Measurements from ENCODE around the gene ABRAXAS1. TPM values are rescaled to one million over a fixed set of nuclear protein-coding genes. Genes with fewer than 3 reads are reported as not detected.

Gene ABRAXAS1
- total and polyA plus RNA-seq, 2 of the 4 experiments (the other 2 are of a cell fraction), result 4.1 to 8.4 TPM

DNA sequence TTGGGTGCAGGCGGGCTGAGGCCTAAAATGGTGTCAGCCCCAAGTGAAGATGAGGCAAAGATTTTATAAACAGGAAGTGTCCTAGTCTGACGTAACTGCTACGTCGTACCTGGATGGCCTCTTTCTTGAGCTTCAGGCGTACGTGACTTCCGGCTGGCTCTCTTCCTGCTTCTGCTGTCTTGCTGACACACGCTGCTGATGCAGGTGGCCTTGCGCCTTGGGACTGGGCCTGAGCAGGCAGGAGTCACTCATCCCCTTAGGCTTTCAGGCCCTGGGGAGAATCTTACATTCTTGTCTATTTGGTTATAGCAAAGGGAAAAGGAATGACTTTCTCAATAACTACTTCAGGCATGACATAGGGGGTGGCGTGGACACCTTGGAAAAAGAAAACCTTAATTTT is 20.1 kb upstream of the ABRAXAS1 start:
- Histone ChIP-seq H2AK5ac (ENCODE audit: low read depth, low read length) (no peak overlapping the region), H4K8ac (ENCODE audit: low read depth in 2 of 2, low read length in 2 of 2) (no peak overlapping the region), H4K5ac (ENCODE audit: low read depth, low read length) (no peak overlapping the region), H3K18ac (ENCODE audit: low read depth, low read length) (no peak overlapping the region), H3K9me1 (ENCODE audit: insufficient read depth, low read length) (no peaks in the 10 kb centered on the region), H2BK5ac (ENCODE audit: low read depth, low read length, poor library complexity, severe bottlenecking) (no peak overlapping the region), H3K4me3 (ENCODE audit: insufficient read depth, low read depth, low read length) (no peak overlapping the region), H3K9ac (ENCODE audit: low read depth, low read length) (no peak overlapping the region), H2BK15ac (ENCODE audit: low read depth, low read length) (no peak overlapping the region), H2AK9ac (replicated peaks; ENCODE audit: low read depth, low read length, poor library complexity) (no peak overlapping the region), H2BK20ac (ENCODE audit: low read depth, low read length) (no peak overlapping the region), H3K4me1 (ENCODE audit: control insufficient read depth, insufficient read depth, low read length) (no peaks in the 10 kb centered on the region), H3K4ac (ENCODE audit: low read depth, low read length) (no peak overlapping the region), H3K36me3 (ENCODE audit: control insufficient read depth, insufficient read depth, low read length) (no peaks in the 10 kb centered on the region), H3K27ac (ENCODE audit: insufficient read depth, low read length) (no peak overlapping the region), H3K27me3 (ENCODE audit: control insufficient read depth, insufficient read depth, low read length) (peaks cover 4% of the 10 kb centered on the region), H4K20me1 (ENCODE audit: insufficient read depth, low read length) (no peaks in the 10 kb centered on the region), H3K56ac (ENCODE audit: extremely low read depth, insufficient read depth, low read length) (no peak overlapping the region), H3K9me3 (ENCODE audit: control insufficient read depth, insufficient read depth, low read length) (no peaks in the 10 kb centered on the region), H2BK120ac (ENCODE audit: low read depth, low read length) (no peak overlapping the region), H4K91ac (ENCODE audit: insufficient read depth, low read depth, low read length) (no peak overlapping the region), H3K23ac (ENCODE audit: low read depth, low read length) (no peak overlapping the region), H3K79me1 (ENCODE audit: low read depth in 1 of 2, low read length in 2 of 2) (no peaks in the 10 kb centered on the region), H3K14ac (replicated peaks; ENCODE audit: low read depth, low read length) (no peak overlapping the region), H2AFZ (replicated peaks; ENCODE audit: low read length, poor library complexity) (no peak overlapping the region), H3K4me2 (ENCODE audit: low read depth, low read length) (no peak overlapping the region)
- BruUV-seq (replicated peaks), result no TSS peak
- no peak for TF ChIP-seq MAFK (IDR thresholded peaks at IDR 0.05; ENCODE audit: low read depth, low read length)
- no peak for TF ChIP-seq FOS (IDR thresholded peaks at IDR 0.05; ENCODE audit: low read depth, low read length)
- TF ChIP-seq, protein P1, sequence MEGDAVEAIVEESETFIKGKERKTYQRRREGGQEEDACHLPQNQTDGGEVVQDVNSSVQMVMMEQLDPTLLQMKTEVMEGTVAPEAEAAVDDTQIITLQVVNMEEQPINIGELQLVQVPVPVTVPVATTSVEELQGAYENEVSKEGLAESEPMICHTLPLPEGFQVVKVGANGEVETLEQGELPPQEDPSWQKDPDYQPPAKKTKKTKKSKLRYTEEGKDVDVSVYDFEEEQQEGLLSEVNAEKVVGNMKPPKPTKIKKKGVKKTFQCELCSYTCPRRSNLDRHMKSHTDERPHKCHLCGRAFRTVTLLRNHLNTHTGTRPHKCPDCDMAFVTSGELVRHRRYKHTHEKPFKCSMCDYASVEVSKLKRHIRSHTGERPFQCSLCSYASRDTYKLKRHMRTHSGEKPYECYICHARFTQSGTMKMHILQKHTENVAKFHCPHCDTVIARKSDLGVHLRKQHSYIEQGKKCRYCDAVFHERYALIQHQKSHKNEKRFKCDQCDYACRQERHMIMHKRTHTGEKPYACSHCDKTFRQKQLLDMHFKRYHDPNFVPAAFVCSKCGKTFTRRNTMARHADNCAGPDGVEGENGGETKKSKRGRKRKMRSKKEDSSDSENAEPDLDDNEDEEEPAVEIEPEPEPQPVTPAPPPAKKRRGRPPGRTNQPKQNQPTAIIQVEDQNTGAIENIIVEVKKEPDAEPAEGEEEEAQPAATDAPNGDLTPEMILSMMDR (conservative IDR thresholded peaks at IDR 0.05; ENCODE audit: low read depth, low read length), result no peak
- no peak for TF ChIP-seq CHD1 (IDR thresholded peaks at IDR 0.05; ENCODE audit: low read depth, low read length)
- TF ChIP-seq, protein P2, sequence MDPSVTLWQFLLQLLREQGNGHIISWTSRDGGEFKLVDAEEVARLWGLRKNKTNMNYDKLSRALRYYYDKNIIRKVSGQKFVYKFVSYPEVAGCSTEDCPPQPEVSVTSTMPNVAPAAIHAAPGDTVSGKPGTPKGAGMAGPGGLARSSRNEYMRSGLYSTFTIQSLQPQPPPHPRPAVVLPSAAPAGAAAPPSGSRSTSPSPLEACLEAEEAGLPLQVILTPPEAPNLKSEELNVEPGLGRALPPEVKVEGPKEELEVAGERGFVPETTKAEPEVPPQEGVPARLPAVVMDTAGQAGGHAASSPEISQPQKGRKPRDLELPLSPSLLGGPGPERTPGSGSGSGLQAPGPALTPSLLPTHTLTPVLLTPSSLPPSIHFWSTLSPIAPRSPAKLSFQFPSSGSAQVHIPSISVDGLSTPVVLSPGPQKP (IDR thresholded peaks at IDR 0.05; ENCODE audit: borderline replicate concordance, low read depth, low read length), result no peak
- no peak for TF ChIP-seq POLR2A (IDR thresholded peaks at IDR 0.05; ENCODE audit: low read depth, low read length)
- no peak for TF ChIP-seq NFE2L2 (IDR thresholded peaks at IDR 0.05; ENCODE audit: low read depth, low read length)
- TF ChIP-seq, protein P3, sequence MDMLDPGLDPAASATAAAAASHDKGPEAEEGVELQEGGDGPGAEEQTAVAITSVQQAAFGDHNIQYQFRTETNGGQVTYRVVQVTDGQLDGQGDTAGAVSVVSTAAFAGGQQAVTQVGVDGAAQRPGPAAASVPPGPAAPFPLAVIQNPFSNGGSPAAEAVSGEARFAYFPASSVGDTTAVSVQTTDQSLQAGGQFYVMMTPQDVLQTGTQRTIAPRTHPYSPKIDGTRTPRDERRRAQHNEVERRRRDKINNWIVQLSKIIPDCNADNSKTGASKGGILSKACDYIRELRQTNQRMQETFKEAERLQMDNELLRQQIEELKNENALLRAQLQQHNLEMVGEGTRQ (IDR thresholded peaks at IDR 0.05; ENCODE audit: low read depth, low read length), result no peak
- no peak for TF ChIP-seq SMC3 (IDR thresholded peaks at IDR 0.05; ENCODE audit: low read depth, low read length)
- TF ChIP-seq RFX5 (IDR thresholded peaks at IDR 0.05; ENCODE audit: low read depth, low read length), result no peak
- no peak for TF ChIP-seq RCOR1 (IDR thresholded peaks at IDR 0.05; ENCODE audit: insufficient replicate concordance, low read length)
- no peak for TF ChIP-seq CEBPB (IDR thresholded peaks at IDR 0.05; ENCODE audit: low read depth, low read length)
- TF ChIP-seq MAZ (IDR thresholded peaks at IDR 0.05; ENCODE audit: borderline replicate concordance, low read depth, low read length), result no peak
- TF ChIP-seq BHLHE40 (IDR thresholded peaks at IDR 0.05; ENCODE audit: low read depth, low read length), result no peak
- no peak for TF ChIP-seq MXI1 (IDR thresholded peaks at IDR 0.05; ENCODE audit: borderline replicate concordance, low read depth, low read length)
- ChIA-PET POLR2A (ENCODE audit: unreplicated experiment) (no interaction called here), CTCF (no interaction called here)
- in situ Hi-C loops (cut with MboI; ENCODE audit: low sequenced_read_pairs) (loop anchor here (25.0 kb wide), 2 partner anchors 757 to 1007 kb away; no protein-coding TSS in a partner anchor), intact Hi-C loops (cut with micrococcal nuclease) (loop anchor here (5.0 kb wide), 1 partner anchor 752 kb away; no protein-coding TSS in a partner anchor), dilution Hi-C loops (cut with HindIII; ENCODE audit: low sequenced_read_pairs, unreplicated experiment) (no loop called here)
- ATAC-seq (ENCODE audit: low read depth), result no peak
- WGBS, 2 experiments (ENCODE audit: extremely low coverage in 2 of 2, insufficient read length in 1 of 2), result 100% methylated on average over 1 of the region's 10 CpGs; no CpG with 5 or more reads in 1 of the 2 experiments
- DNase-seq, result no peak
